Liver (tissue), 9 donors: ENCODE data around the gene ST7. TPM values are rescaled to one million over a fixed set of nuclear protein-coding genes. Genes with fewer than 3 reads are reported as not detected.

ENCODE experiments used
- DNase-seq: peaks from one replicate; pipeline ENCODE4 v3.0.0-alpha.2; 2017; ENCODE audit warnings: low spot score
- H3K27ac ChIP-seq, 2 donors: one replicate each; pipeline ENCODE4 v1.7.0; 2013; ENCODE audit warnings: inconsistent platforms in 2 of 2, low read length in 2 of 2, control low read depth in 1 of 2, low read depth in 1 of 2, mild to moderate bottlenecking in 1 of 2
- H3K27me3 ChIP-seq, 4 donors: one replicate each; pipeline versions ENCODE4 v1.6.1 to v1.7.0; 2013; ENCODE audit warnings: low read length in 3 of 4, inconsistent platforms in 1 of 4, mild to moderate bottlenecking in 1 of 4, moderate library complexity in 1 of 4; ENCODE audit not compliant: control insufficient read depth in 4 of 4, insufficient read depth in 4 of 4
- H3K36me3 ChIP-seq, 4 donors: one replicate each; pipeline versions ENCODE4 v1.6.1 to v1.7.0; 2013; ENCODE audit warnings: low read length in 3 of 4, mild to moderate bottlenecking in 3 of 4, low read depth in 1 of 4, moderate library complexity in 1 of 4; ENCODE audit not compliant: control insufficient read depth in 4 of 4, insufficient read depth in 3 of 4
- H3K4me1 ChIP-seq, 4 donors: one replicate each; pipeline versions ENCODE4 v1.6.1 to v1.7.0; 2013; ENCODE audit warnings: low read length in 3 of 4, mild to moderate bottlenecking in 3 of 4, moderate library complexity in 1 of 4; ENCODE audit not compliant: control insufficient read depth in 4 of 4, insufficient read depth in 4 of 4
- H3K4me3 ChIP-seq, 3 donors: one replicate each; pipeline versions ENCODE4 v1.6.1 to v1.7.0; 2013; ENCODE audit warnings: low read length in 3 of 3, control low read depth in 1 of 3, low read depth in 1 of 3, mild to moderate bottlenecking in 1 of 3
- H3K9ac ChIP-seq, 2 donors: one replicate each; pipeline ENCODE4 v1.7.0; 2013; ENCODE audit warnings: low read length in 2 of 2, mild to moderate bottlenecking in 2 of 2, moderate library complexity in 2 of 2, control low read depth in 1 of 2, low read depth in 1 of 2
- H3K9me3 ChIP-seq, 4 donors: one replicate each; pipeline versions ENCODE4 v1.6.1 to v1.7.0; 2013; ENCODE audit warnings: low read length in 3 of 4; ENCODE audit not compliant: control insufficient read depth in 4 of 4
- ATF3 ChIP-seq: IDR thresholded peaks from 2 replicates; pipeline ENCODE4 v1.6.1; 2016; ENCODE audit warnings: antibody characterized with exemption
- CTCF ChIP-seq: fragments of 150-350 bp; IDR thresholded peaks from 2 replicates; pipeline ENCODE4 v1.5.1; 2017; ENCODE audit warnings: improper control_type of control experiment, low read depth, low read length; ENCODE audit not compliant: missing input control
- EGR1 ChIP-seq, 2 donors: IDR thresholded peaks; 2 replicates each; pipeline ENCODE4 v1.6.1; 2016 to 2018; ENCODE audit warnings: antibody characterized with exemption in 2 of 2, low read depth in 2 of 2
- FOXA1 ChIP-seq: IDR thresholded peaks from 2 replicates; pipeline ENCODE4 v1.6.1; 2016; ENCODE audit warnings: antibody characterized with exemption
- FOXA2 ChIP-seq: IDR thresholded peaks from 2 replicates; pipeline ENCODE4 v1.6.1; 2016; ENCODE audit warnings: antibody characterized with exemption
- GABPA ChIP-seq, 2 donors: IDR thresholded peaks in 1 of 2; conservative IDR thresholded peaks in 1 of 2; 2 replicates each; pipeline ENCODE4 v1.6.1; 2016; ENCODE audit warnings: antibody characterized with exemption in 2 of 2, mild to moderate bottlenecking in 1 of 2, moderate library complexity in 1 of 2
- HNF4A ChIP-seq, 2 donors: conservative IDR thresholded peaks; 2 replicates each; pipeline ENCODE4 v1.6.1; 2016; ENCODE audit warnings: antibody characterized with exemption in 2 of 2, mild to moderate bottlenecking in 2 of 2
- HNF4G ChIP-seq: IDR thresholded peaks from 2 replicates; pipeline ENCODE4 v1.6.1; 2016; ENCODE audit warnings: antibody characterized with exemption
- JUND ChIP-seq, 2 donors: IDR thresholded peaks; 2 replicates each; pipeline ENCODE4 v1.6.1; 2016; ENCODE audit warnings: antibody characterized with exemption in 2 of 2
- MAX ChIP-seq: IDR thresholded peaks from 2 replicates; pipeline ENCODE4 v1.6.1; 2016; ENCODE audit warnings: antibody characterized with exemption
- REST ChIP-seq: IDR thresholded peaks from 2 replicates; pipeline ENCODE4 v1.6.1; 2016; ENCODE audit warnings: antibody characterized with exemption, mild to moderate bottlenecking
- RXRA ChIP-seq, 2 donors: IDR thresholded peaks; 2 replicates each; pipeline ENCODE4 v1.6.1; 2017 to 2018; ENCODE audit warnings: antibody characterized with exemption in 2 of 2, mild to moderate bottlenecking in 1 of 2
- SP1 ChIP-seq: IDR thresholded peaks from 2 replicates; pipeline ENCODE4 v1.6.1; 2018; ENCODE audit warnings: antibody characterized with exemption, mild to moderate bottlenecking
- TAF1 ChIP-seq: conservative IDR thresholded peaks from 2 replicates; pipeline ENCODE4 v1.6.1; 2016; ENCODE audit warnings: antibody characterized with exemption, mild to moderate bottlenecking
- YY1 ChIP-seq: IDR thresholded peaks from 2 replicates; pipeline ENCODE4 v1.6.1; 2016; ENCODE audit warnings: antibody characterized with exemption, mild to moderate bottlenecking
- ZBTB33 ChIP-seq: IDR thresholded peaks from 2 replicates; pipeline ENCODE4 v1.6.1; 2016; ENCODE audit warnings: antibody characterized with exemption
- WGBS: extraction: QIAGEN DNeasy Blood & Tissue Kit; methylation state at CpG from one replicate; pipeline ENCODE4 v1.1.7; 2013; 5-methylcytosine and 5-hydroxymethylcytosine counted together
- polyA plus RNA-seq, 2 donors: library from polyadenylated mRNA; stranded (reverse) in 1 of 2; unstranded in 1 of 2; fragments of 200-250 nt in 1 of 2; fragments of >200 nt in 1 of 2; fragmentation: Nextera tagmentation in 1 of 2; extraction: Ambion mirVana in 1 of 2; gene quantifications; one replicate each; pipeline versions ENCODE4 v1.2.1 to v1.2.3, GENCODE V29; 2013 to 2015
- total RNA-seq, 2 donors: library from RNA; depleted of rRNA; stranded (reverse); fragments of >200 nt; gene quantifications; one replicate each; pipeline ENCODE4 v1.2.3, GENCODE V29; 2014
- donor health status: healthy.
- donor health status: healthy.
- donor health status: healthy.
- donor health status: healthy.
- donor health status: healthy.

The ST7 gene
- total and polyA plus RNA-seq, 4 donors: 13.5 to 30.7 (median 22.6) TPM

- DNase-seq: no peak
- Histone ChIP-seq H3K9ac (no peak overlapping the region), H3K27me3 (no peaks in the 10 kb centered on the region), H3K4me3 (no peak overlapping the region), H3K27ac (no peak overlapping the region), H3K36me3 (no peaks in the 10 kb centered on the region), H3K4me1 (no peaks in the 10 kb centered on the region), H3K9me3 (no peaks in the 10 kb centered on the region)
- TF ChIP-seq EGR1 (IDR thresholded peaks at IDR 0.05; ENCODE audit: low read depth in 2 of 2) (no peak), RXRA (IDR thresholded peaks at IDR 0.05) (no peak), ZBTB33 (no peak), GABPA (IDR thresholded peaks at IDR 0.05 in 1 of 2, conservative IDR thresholded peaks at IDR 0.05 in 1 of 2) (no peak), TAF1 (no peak), YY1 (no peak), HNF4A (conservative IDR thresholded peaks at IDR 0.05) (no peak), SP1 (no peak), JUND (IDR thresholded peaks at IDR 0.05) (no peak), FOXA1 (no peak), MAX (no peak), CTCF (no peak), REST (no peak), HNF4G (no peak), FOXA2 (no peak), ATF3 (no peak)
- WGBS: 72% methylated on average over 3 of the region's 3 CpGs
Observed at GRCh38 chr7:117277576-117277975, 324.3 kb downstream of the ST7 start.

GRCh38 chr7:117278040-117278439 is 324.7 kb downstream of the ST7 start:
- no peak overlapping the region for H3K27ac ChIP-seq
- no peak overlapping the region for H3K9ac ChIP-seq
- no peaks in the 10 kb centered on the region for H3K4me1 ChIP-seq
- H3K4me3 ChIP-seq: no peak overlapping the region
- no peaks in the 10 kb centered on the region for H3K36me3 ChIP-seq
- DNase-seq: no peak
- TF ChIP-seq SP1: no peak
- no peaks in the 10 kb centered on the region for H3K9me3 ChIP-seq
- H3K27me3 ChIP-seq: no peaks in the 10 kb centered on the region
- WGBS: 94% methylated on average over 10 of the region's 10 CpGs
